NCI-H2107 treated with DMSO at 0.1 percent for 48 hours (cell line): ENCODE data around the gene ZNF143.
A peak's percentile ranks its signal among the peaks of the same experiment; 100 is the strongest.
"Not testable (repeated sequence)": the region's sequence is repeated elsewhere in the genome, so short reads cannot be mapped to it uniquely, and the experiment has no call there.

Experiments
- DNase-seq: peaks from one replicate; lab custom pipeline; 2025; ENCODE audit not compliant: unreplicated experiment; lab: John Stamatoyannopoulos, UW

ZNF143 gene

GRCh38 chr11:9535189-9535781 lies 74.5 kb downstream of the ZNF143 start:
- DNase-seq = no peak

GRCh38 chr11:9538548-9538947 lies 77.7 kb downstream of the ZNF143 start:
- DNase-seq = no peak

- DNase-seq = not testable (repeated sequence)
These were observed 88.4 kb downstream of the ZNF143 start for GRCh38 chr11:9549216-9549615.

- no peak for DNase-seq
These were observed 89.4 kb downstream of the ZNF143 start for GRCh38 chr11:9550191-9550628.

GRCh38 chr11:9561279-9561982 lies 100.6 kb downstream of the ZNF143 start:
- no peak for DNase-seq

- DNase-seq = no peak
These were observed 101.9 kb downstream of the ZNF143 start for GRCh38 chr11:9562716-9563115.

- DNase-seq = no peak
These were observed 102.5 kb downstream of the ZNF143 start for GRCh38 chr11:9563196-9563730.

GRCh38 chr11:9565822-9566560 lies 105.2 kb downstream of the ZNF143 start:
- peak; percentile 29 for DNase-seq

- no peak for DNase-seq
These were observed 105.8 kb downstream of the ZNF143 start for GRCh38 chr11:9566561-9567063.

- no peak for DNase-seq
These were observed 106.6 kb downstream of the ZNF143 start for GRCh38 chr11:9567401-9567800.

GRCh38 chr11:9568161-9568853 lies 107.5 kb downstream of the ZNF143 start:
- DNase-seq = no peak

GRCh38 chr11:9568854-9569587 lies 108.2 kb downstream of the ZNF143 start:
- DNase-seq = peak; percentile 38

GRCh38 chr11:9569588-9570164 lies 108.9 kb downstream of the ZNF143 start:
- no peak for DNase-seq

- no peak for DNase-seq
These were observed 109.7 kb downstream of the ZNF143 start for GRCh38 chr11:9570313-9571025.

- DNase-seq = no peak
These were observed 110.4 kb downstream of the ZNF143 start for GRCh38 chr11:9571071-9571762.

GRCh38 chr11:9571763-9572115 lies 110.9 kb downstream of the ZNF143 start:
- no peak for DNase-seq

GRCh38 chr11:9573052-9573774 lies 112.4 kb downstream of the ZNF143 start, which contains the start of gene WEE1:
TSS of gene WEE1 (plus strand) at chr11:9573670. CDS start at chr11:9573934, 264 bp downstream.
- DNase-seq = peak; percentile 94
